Measurements from ENCODE around the gene FILIP1L. TPM values are rescaled to one million over a fixed set of nuclear protein-coding genes. Genes with fewer than 3 reads are reported as not detected.
A peak's percentile ranks its signal among the peaks of the same experiment; 100 is the strongest.

Gene FILIP1L
- total RNA-seq, 4 donors from 2014 or later: 87.1 to 115 (median 99.6) TPM

DNA sequence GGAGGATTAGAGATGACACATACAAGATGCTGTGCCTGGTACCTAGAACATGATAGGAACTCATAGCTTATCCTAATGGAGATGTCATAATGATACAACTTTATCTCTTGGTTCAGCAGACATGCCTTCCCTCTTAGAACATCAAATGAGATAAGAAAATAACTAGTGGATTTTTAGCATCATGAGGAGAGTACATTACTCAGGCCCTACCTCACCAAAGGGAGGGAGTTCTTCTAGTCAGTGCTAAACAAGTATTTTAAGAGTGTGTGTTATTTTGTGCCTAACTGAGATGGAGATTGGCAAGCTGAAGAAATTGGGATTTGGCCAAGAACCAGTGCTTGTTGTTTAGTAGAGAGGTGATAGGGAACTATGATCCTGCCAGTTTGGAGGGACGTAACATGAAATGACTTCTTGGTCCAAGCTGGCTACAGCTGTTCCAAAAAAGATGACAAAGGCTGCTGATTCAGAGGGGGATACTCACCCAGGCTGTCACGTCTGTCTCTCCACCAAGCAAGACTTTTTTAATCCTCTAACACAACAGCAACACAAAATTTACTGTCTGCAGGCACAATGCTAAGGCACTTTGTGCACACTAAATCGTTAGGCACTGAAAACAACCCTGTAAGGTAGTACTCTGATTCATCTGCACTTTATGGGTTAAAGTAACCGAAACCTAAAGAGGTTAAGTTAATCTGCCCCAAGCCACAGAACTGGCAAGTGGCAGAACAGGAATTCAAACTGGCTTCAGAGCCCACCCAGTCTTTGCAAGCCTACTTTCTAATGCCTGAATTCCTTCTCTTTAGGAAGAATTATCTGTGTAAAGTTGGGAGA lies 170.2 kb downstream of the FILIP1L start:
- intact Hi-C loops (cut with DNase I; ENCODE audit: low total_unique reads): no loop called here
- H3K27me3 ChIP-seq: no peaks in the 10 kb centered on the region
- H3K9me3 ChIP-seq: no peaks in the 10 kb centered on the region
- TF ChIP-seq, protein P1, sequence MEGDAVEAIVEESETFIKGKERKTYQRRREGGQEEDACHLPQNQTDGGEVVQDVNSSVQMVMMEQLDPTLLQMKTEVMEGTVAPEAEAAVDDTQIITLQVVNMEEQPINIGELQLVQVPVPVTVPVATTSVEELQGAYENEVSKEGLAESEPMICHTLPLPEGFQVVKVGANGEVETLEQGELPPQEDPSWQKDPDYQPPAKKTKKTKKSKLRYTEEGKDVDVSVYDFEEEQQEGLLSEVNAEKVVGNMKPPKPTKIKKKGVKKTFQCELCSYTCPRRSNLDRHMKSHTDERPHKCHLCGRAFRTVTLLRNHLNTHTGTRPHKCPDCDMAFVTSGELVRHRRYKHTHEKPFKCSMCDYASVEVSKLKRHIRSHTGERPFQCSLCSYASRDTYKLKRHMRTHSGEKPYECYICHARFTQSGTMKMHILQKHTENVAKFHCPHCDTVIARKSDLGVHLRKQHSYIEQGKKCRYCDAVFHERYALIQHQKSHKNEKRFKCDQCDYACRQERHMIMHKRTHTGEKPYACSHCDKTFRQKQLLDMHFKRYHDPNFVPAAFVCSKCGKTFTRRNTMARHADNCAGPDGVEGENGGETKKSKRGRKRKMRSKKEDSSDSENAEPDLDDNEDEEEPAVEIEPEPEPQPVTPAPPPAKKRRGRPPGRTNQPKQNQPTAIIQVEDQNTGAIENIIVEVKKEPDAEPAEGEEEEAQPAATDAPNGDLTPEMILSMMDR (IDR thresholded peaks at IDR 0.05 in 4 of 5, conservative IDR thresholded peaks at IDR 0.05 in 1 of 5): no peak
- TF ChIP-seq POLR2A (IDR thresholded peaks at IDR 0.05): no peak
- no peaks in the 10 kb centered on the region for H3K36me3 ChIP-seq
- H3K4me3 ChIP-seq: no peak overlapping the region
- peaks cover 73 to 76% of the 10 kb centered on the region in 2 donors for H3K4me1 ChIP-seq
- peak in 1 of 2 donors; percentile 31 for ATAC-seq
- H3K27ac ChIP-seq: peak overlapping the region; percentile 49 to 75 (median 64)
- in situ Hi-C loops (cut with MboI; ENCODE audit: low sequenced_read_pairs in 4 of 4): no loop called here
- DNase-seq: no peak

DNA sequence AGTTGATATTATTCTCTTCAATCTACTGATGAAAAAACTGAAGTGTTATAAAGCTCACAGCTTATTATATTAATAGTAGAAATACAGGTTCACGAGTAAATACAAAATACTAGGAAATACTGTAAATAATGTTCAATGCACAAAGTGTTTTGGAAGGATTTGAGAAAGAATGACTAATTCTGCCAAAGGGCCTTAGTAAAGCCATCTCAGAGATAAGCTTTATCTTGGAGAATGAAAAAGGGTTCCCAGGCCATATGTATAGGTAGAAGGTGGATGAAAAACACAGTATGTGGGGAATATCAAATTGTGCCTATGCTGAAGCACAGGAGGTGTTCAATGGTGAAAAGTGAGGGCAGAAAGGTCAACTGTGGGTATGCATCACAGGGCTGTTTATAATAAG lies 173.1 kb downstream of the FILIP1L start:
- H3K27me3 ChIP-seq: no peaks in the 10 kb centered on the region
- no peak overlapping the region for H3K4me3 ChIP-seq
- in situ Hi-C loops (cut with MboI; ENCODE audit: low sequenced_read_pairs in 4 of 4) (no loop called here), intact Hi-C loops (cut with DNase I; ENCODE audit: low total_unique reads) (no loop called here)
- no peaks in the 10 kb centered on the region for H3K36me3 ChIP-seq
- ATAC-seq (no peak), DNase-seq (no peak)
- peaks cover 66 to 67% of the 10 kb centered on the region in 2 donors for H3K4me1 ChIP-seq
- H3K27ac ChIP-seq: peak overlapping the region; percentile 2 to 75 (median 44)
- TF ChIP-seq, protein P1 (IDR thresholded peaks at IDR 0.05 in 4 of 5, conservative IDR thresholded peaks at IDR 0.05 in 1 of 5): no peak
- TF ChIP-seq POLR2A (IDR thresholded peaks at IDR 0.05): no peak
- H3K9me3 ChIP-seq: no peaks in the 10 kb centered on the region

DNA sequence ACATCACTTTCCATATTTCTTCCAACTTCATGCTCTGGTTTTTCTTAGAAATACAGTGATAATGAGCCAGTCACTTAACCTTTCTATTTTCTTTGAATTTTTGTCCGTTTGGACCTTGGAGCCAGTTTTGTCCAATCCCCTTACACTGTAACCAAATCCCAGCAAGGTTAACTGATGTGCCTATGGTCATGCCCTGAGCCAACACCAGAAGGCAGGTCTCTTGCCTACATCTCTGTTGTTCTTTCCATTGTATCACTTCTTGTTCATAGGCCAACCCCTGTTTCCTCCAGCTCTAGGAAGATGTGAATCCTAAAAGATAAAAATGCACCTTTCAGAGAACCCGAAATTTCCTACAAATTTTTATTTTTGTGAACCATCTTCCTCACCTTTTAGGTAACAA lies 174.0 kb downstream of the FILIP1L start:
- no peaks in the 10 kb centered on the region for H3K27me3 ChIP-seq
- no peak overlapping the region for H3K4me3 ChIP-seq
- intact Hi-C loops (cut with DNase I; ENCODE audit: low total_unique reads): no loop called here
- H3K9me3 ChIP-seq: no peaks in the 10 kb centered on the region
- H3K36me3 ChIP-seq: no peaks in the 10 kb centered on the region
- in situ Hi-C loops (cut with MboI; ENCODE audit: low sequenced_read_pairs in 4 of 4): no loop called here
- H3K27ac ChIP-seq: peak overlapping the region in 3 of 4 donors; percentile 70 to 75 (median 74)
- peaks cover 62 to 63% of the 10 kb centered on the region in 2 donors for H3K4me1 ChIP-seq
- ATAC-seq (no peak), DNase-seq (no peak)
- no peak for TF ChIP-seq POLR2A (IDR thresholded peaks at IDR 0.05)
- TF ChIP-seq, protein P1 (IDR thresholded peaks at IDR 0.05 in 4 of 5, conservative IDR thresholded peaks at IDR 0.05 in 1 of 5): no peak

DNA sequence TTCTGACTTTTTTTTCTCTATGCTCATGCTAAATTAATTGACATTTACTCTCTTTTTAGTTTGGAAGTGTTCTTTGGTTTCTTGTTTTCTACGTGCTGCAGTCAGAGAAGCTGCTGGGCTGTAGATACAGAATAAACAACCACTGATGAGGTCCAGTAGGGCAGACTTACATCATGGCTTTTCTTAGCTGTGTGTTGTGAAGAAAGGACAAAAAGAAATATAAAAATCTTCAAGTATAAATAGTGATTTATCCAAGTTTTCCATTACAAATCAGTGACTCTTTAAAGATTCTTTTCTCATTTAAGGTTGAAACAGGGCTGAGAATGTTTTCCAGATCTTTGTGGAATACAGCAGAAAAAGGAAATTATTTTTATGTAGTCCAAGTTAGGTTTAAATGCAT lies 174.4 kb downstream of the FILIP1L start:
- in situ Hi-C loops (cut with MboI; ENCODE audit: low sequenced_read_pairs in 4 of 4): no loop called here
- no peak for DNase-seq

More for the DNA sequence above, 174.4 kb downstream of the FILIP1L start:
- no peaks in the 10 kb centered on the region for H3K9me3 ChIP-seq
- H3K27me3 ChIP-seq: no peaks in the 10 kb centered on the region
- ATAC-seq: no peak
- no peaks in the 10 kb centered on the region for H3K36me3 ChIP-seq
- peaks cover 60 to 63% of the 10 kb centered on the region in 2 donors for H3K4me1 ChIP-seq
- TF ChIP-seq, protein P1 (IDR thresholded peaks at IDR 0.05 in 4 of 5, conservative IDR thresholded peaks at IDR 0.05 in 1 of 5): no peak
- no peak for TF ChIP-seq POLR2A (IDR thresholded peaks at IDR 0.05)
- intact Hi-C loops (cut with DNase I; ENCODE audit: low total_unique reads): no loop called here
- no peak overlapping the region for H3K4me3 ChIP-seq
- peak overlapping the region; percentile 59 to 75 (median 72) for H3K27ac ChIP-seq
